Keratinocyte (primary cell): Measurements from ENCODE around the gene ELOVL6.

Experiments used
- CTCF ChIP-seq, 3 experiments: IDR thresholded peaks in 1 of 3; conservative IDR thresholded peaks in 1 of 3; optimal IDR thresholded peaks in 1 of 3; 2 replicates in 2 of 3; 3 replicates in 1 of 3; pipeline versions ENCODE3 to v1.5.1; 2011; ENCODE audit warnings: low read length in 3 of 3, mild to moderate bottlenecking in 3 of 3, moderate library complexity in 2 of 3, control low read depth in 1 of 3, inconsistent platforms in 1 of 3; ENCODE audit not compliant: insufficient read depth in 2 of 3; ENCODE audit errors: extremely low read depth in 1 of 3
- EZH2 ChIP-seq: IDR thresholded peaks from one replicate; pipeline ENCODE4 v1.6.1; 2012; ENCODE audit warnings: inconsistent platforms, mild to moderate bottlenecking, low read length, moderate library complexity

DNA sequence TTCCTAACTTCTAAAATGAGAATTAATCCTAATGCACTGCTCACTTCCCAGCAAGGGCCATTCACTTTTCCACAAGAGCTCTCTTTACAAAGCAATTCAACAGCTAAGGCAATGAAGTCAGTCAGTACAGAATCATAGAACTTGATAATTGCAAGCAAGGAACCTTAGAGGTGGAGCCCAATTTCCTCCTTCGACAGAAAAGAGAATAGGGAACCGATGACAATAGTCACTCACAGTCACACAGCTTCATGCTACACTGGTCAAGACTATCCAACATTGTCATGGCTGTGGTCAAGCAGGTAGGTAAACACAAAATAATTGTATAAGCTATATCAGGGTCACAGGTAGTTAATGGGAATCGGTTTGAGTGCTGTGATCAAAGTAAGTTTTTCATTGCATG lies 90.0 kb downstream of the ELOVL6 start:
- TF ChIP-seq CTCF (optimal IDR thresholded peaks at IDR 0.05 in 1 of 3, IDR thresholded peaks at IDR 0.05 in 1 of 3, conservative IDR thresholded peaks at IDR 0.05 in 1 of 3; ENCODE audit: extremely low read depth in 1 of 3, insufficient read depth in 2 of 3, low read length in 3 of 3) (no peak), EZH2 (no peak)
